Measurements from ENCODE around the gene SOD2.
"Not testable (repeated sequence)": the region's sequence is repeated elsewhere in the genome, so short reads cannot be mapped to it uniquely, and the experiment has no call there.

The SOD2 gene

DNA sequence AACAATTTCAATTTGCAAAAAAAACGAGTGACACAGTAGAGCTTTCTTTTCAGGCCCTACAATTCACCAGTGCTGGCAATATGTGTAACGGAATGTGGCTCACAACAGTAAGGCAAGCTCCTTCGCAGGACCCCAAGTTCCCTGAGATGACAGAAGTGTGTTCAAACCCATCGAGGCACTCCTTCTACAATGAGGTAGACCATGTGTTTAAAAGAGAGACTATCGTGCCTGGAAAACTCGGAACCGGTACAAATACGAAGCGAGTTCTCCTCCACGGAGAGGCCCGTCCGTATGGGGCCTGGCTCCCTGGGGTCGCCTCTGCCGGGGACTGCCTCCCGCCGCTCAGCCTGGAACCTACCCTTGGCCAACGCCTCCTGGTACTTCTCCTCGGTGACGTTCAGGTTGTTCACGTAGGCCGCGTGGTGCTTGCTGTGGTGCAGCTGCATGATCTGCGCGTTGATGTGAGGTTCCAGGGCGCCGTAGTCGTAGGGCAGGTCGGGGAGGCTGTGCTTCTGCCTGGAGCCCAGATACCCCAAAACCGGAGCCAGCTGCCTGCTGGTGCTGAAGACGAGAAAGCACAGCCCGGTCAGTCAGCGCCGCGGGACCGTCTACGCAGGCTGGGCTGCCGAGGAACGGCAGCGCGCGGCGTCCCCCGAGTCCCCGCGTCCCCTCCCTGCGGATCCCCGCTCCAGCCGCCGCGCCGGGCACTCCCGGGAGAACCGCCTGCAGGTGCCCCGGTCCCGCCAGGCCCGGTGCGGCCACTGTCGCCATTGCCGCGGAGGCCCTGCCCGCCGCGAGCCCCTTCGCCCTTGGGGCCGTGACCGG lies 526 bp downstream of the SOD2 start:
- H3K27ac ChIP-seq (ENCODE audit: low read depth, low read length): peak overlapping the region; percentile 54; the same call in 1 of the 2 replicates
- peak overlapping the region; percentile 97 for H3K9ac ChIP-seq (ENCODE audit: low read length)
- peaks cover 17% of the 10 kb centered on the region for H3K4me1 ChIP-seq (ENCODE audit: control insufficient read depth, insufficient read depth, low read length)
- no peaks in the 10 kb centered on the region for H3K27me3 ChIP-seq (ENCODE audit: control insufficient read depth, insufficient read depth, low read length)
- peak overlapping the region; percentile 93 for H3K4me3 ChIP-seq (ENCODE audit: low read depth, low read length)
- H3K9me3 ChIP-seq (ENCODE audit: control insufficient read depth, insufficient read depth, low read depth, low read length): no peaks in the 10 kb centered on the region
- peaks cover 17% of the 10 kb centered on the region for H3K36me3 ChIP-seq (ENCODE audit: control insufficient read depth, insufficient read depth, low read length)

DNA sequence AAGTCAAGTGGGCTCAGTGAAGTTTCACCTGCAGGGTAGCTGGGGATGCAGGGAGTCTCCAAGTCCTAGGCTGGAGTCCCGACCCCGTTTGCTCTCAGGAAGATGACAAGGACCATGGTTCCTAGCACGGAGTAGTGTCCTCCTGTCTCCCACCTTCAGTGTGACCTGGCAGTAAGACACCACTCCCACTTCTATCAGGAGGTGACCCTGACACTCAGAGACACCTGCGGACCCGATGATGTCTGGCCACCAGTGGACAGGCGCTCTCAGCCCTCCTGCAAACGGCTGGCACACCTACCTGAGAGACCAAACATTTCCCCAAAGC lies 1.1 kb downstream of the SOD2 start:
- peak overlapping the region; percentile 93 for H3K4me3 ChIP-seq (ENCODE audit: low read depth, low read length)
- peak overlapping the region; percentile 97 for H3K9ac ChIP-seq (ENCODE audit: low read length)
- peaks cover 17% of the 10 kb centered on the region for H3K4me1 ChIP-seq (ENCODE audit: control insufficient read depth, insufficient read depth, low read length)
- no peaks in the 10 kb centered on the region for H3K9me3 ChIP-seq (ENCODE audit: control insufficient read depth, insufficient read depth, low read depth, low read length)
- no peaks in the 10 kb centered on the region for H3K27me3 ChIP-seq (ENCODE audit: control insufficient read depth, insufficient read depth, low read length)
- H3K36me3 ChIP-seq (ENCODE audit: control insufficient read depth, insufficient read depth, low read length): peaks cover 23% of the 10 kb centered on the region
- H3K27ac ChIP-seq (ENCODE audit: low read depth, low read length): no peak overlapping the region

DNA sequence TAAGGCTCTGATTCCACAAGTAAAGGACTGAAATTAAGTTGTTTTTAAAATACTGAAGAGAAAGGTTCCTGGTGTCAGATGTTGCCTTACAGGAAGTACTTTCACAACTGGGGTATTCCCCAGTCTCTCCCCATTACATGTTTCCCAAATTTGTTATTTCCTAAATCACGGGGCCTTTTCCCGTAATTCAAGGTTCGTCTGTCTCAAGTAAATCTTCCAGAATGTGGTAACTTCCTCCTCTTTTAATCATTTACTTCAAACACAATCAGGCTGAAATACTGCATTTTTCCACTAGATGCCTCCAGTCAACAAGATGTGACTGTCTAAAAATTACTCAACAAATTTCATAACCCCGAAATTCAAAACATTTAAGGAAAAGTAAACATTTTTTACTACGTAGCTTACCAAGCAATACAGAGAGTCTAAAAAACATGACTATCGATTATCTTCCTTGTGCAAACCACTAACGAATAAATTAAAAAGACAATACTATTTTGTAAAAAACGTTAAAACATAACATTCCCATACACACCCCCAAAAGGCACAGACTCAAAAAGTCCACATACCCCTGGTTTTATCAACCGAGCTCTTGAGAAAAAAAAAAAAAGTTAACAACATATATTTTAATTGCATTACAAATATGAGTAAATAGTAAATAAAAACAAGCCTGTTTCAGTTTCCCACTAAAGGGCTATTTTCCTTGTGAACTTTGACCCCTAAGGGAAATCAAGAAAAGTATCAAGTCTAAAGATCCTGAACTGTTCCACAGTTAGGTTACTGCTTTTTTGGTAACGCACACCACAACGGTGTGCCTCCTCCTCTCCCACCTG lies 1.7 kb downstream of the SOD2 start:
- Histone ChIP-seq H3K4me1 (ENCODE audit: control insufficient read depth, insufficient read depth, low read length) (peaks cover 17% of the 10 kb centered on the region), H3K4me3 (ENCODE audit: low read depth, low read length) (peak overlapping the region; percentile 93), H3K27me3 (ENCODE audit: control insufficient read depth, insufficient read depth, low read length) (no peaks in the 10 kb centered on the region), H3K9ac (ENCODE audit: low read length) (no peak overlapping the region), H3K27ac (ENCODE audit: low read depth, low read length) (no peak overlapping the region), H3K9me3 (ENCODE audit: control insufficient read depth, insufficient read depth, low read depth, low read length) (no peaks in the 10 kb centered on the region), H3K36me3 (ENCODE audit: control insufficient read depth, insufficient read depth, low read length) (peaks cover 28% of the 10 kb centered on the region)

DNA sequence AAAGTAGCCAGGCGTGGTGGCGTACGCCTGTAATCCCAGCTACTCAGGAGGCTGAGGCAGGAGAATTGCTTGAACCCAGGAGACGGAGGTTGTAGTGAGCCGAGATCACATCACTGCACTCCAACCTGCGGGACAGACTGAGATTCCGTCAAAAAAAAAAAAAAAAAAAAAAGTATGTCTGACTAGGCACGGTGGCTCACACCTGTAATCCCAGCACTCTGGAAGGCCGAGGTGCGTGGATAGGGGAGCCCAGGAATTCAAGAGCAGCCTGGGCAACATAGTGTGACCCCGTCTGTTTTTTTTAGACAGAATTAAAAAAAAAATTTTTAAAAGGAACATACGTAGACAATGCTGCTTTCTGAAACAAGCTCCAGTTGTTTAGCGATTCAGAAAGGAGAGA lies 2.9 kb downstream of the SOD2 start:
- Histone ChIP-seq H3K36me3 (ENCODE audit: control insufficient read depth, insufficient read depth, low read length) (peaks cover 32% of the 10 kb centered on the region), H3K4me1 (ENCODE audit: control insufficient read depth, insufficient read depth, low read length) (peaks cover 17% of the 10 kb centered on the region)
- H3K27me3 ChIP-seq (ENCODE audit: control insufficient read depth, insufficient read depth, low read length); H3K9me3 ChIP-seq (ENCODE audit: control insufficient read depth, insufficient read depth, low read depth, low read length); H3K9ac ChIP-seq (ENCODE audit: low read length); H3K27ac ChIP-seq (ENCODE audit: low read depth, low read length); H3K4me3 ChIP-seq (ENCODE audit: low read depth, low read length): not testable (repeated sequence)

DNA sequence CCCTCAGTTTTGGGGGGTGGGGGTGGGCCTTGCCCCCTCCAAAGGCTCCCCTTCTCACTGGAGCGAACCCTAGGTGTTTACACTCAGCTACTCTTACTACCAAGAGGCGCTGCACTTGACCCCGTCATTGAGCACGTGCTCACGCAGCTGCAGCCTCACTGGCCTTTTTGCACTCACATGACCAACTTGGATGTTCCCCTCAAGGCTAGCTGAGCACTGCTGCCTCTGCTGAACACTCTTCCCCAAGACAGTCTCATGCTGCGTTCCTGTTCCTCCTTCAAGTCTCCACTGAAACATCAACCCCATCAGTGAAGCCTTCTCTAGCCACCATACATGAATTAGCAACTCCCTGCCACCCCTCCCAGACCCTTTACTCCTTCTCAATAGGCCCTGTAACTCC lies 4.0 kb downstream of the SOD2 start:
- peaks cover 14% of the 10 kb centered on the region for H3K4me1 ChIP-seq (ENCODE audit: control insufficient read depth, insufficient read depth, low read length)
- H3K27ac ChIP-seq (ENCODE audit: low read depth, low read length): no peak overlapping the region
- no peaks in the 10 kb centered on the region for H3K9me3 ChIP-seq (ENCODE audit: control insufficient read depth, insufficient read depth, low read depth, low read length)
- peaks cover 40% of the 10 kb centered on the region for H3K36me3 ChIP-seq (ENCODE audit: control insufficient read depth, insufficient read depth, low read length)
- H3K9ac ChIP-seq (ENCODE audit: low read length): no peak overlapping the region
- H3K27me3 ChIP-seq (ENCODE audit: control insufficient read depth, insufficient read depth, low read length): no peaks in the 10 kb centered on the region
- H3K4me3 ChIP-seq (ENCODE audit: low read depth, low read length): no peak overlapping the region

DNA sequence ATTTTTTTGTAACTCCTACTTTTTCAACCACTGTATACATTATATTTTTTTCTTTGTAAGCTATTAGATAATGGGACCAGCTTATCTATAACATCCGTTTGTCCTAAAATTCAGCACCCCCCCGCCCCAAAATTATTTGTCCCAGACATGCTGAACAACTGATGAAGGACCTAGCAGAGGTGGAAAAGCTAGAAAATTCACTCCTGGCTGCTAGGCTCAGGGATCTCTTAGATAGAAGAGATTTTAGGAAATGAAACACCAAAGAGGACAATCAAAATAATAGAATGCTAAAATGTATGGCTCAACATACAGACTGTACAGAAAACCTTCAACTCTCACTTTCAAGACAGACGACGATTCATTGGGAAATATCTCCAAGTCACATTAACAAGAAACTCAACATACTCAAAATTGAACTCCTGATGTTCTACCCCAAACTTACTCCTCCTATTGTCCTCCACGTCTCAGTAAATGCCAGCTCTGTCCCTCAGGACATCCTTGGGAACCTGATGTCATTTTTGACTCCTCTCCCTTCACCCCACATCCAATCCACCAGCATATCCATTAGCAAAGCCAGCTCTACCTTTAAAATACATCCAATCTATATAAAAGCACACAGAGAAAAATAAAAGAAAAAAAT lies 4.7 kb downstream of the SOD2 start:
- Histone ChIP-seq H3K4me1 (ENCODE audit: control insufficient read depth, insufficient read depth, low read length) (peaks cover 11% of the 10 kb centered on the region), H3K27me3 (ENCODE audit: control insufficient read depth, insufficient read depth, low read length) (no peaks in the 10 kb centered on the region), H3K27ac (ENCODE audit: low read depth, low read length) (no peak overlapping the region), H3K4me3 (ENCODE audit: low read depth, low read length) (no peak overlapping the region), H3K9me3 (ENCODE audit: control insufficient read depth, insufficient read depth, low read depth, low read length) (no peaks in the 10 kb centered on the region), H3K9ac (ENCODE audit: low read length) (no peak overlapping the region), H3K36me3 (ENCODE audit: control insufficient read depth, insufficient read depth, low read length) (peaks cover 46% of the 10 kb centered on the region)

DNA sequence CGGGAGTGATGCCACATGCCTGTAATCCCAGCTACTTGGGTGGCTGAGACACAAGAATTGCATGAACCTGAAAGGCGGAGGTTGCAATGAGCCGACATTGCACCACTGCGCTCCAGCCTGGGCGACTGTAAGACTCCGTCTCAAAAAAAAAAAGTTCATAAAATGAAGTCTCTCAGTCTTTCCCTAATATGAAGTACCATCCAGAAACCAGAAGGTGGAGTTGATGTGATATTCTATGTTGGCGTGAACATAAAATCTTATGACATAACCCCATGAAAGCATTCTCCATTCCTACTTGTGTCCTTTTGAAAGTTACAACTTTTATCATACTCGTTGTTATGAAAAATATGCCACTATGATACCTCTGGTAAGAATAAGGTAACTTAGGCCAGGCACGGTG lies 5.7 kb downstream of the SOD2 start:
- H3K36me3 ChIP-seq (ENCODE audit: control insufficient read depth, insufficient read depth, low read length): peaks cover 51% of the 10 kb centered on the region
- no peaks in the 10 kb centered on the region for H3K27me3 ChIP-seq (ENCODE audit: control insufficient read depth, insufficient read depth, low read length)
- no peaks in the 10 kb centered on the region for H3K9me3 ChIP-seq (ENCODE audit: control insufficient read depth, insufficient read depth, low read depth, low read length)
- no peak overlapping the region for H3K4me3 ChIP-seq (ENCODE audit: low read depth, low read length)
- H3K27ac ChIP-seq (ENCODE audit: low read depth, low read length): no peak overlapping the region
- H3K9ac ChIP-seq (ENCODE audit: low read length): no peak overlapping the region
- peaks cover 10% of the 10 kb centered on the region for H3K4me1 ChIP-seq (ENCODE audit: control insufficient read depth, insufficient read depth, low read length)

DNA sequence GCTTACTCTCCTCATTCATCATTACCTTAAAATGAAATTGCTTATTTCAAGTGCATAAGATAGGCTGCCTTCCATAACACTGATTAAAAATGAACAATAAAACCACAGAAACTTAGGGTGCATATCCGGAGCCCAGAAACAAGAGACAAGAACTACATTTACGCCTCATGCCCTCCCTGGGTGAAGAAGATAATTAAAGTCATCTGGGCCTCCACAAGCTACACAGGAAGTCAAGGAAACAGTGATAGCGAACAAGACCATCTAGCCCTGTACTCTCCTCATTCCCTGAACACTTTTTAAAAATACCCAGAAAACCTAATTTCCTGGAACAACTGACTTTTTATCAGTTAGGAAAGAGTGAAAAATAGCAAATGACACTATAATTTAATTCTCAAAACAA lies 6.3 kb downstream of the SOD2 start:
- H3K36me3 ChIP-seq (ENCODE audit: control insufficient read depth, insufficient read depth, low read length): peaks cover 54% of the 10 kb centered on the region
- no peak overlapping the region for H3K9ac ChIP-seq (ENCODE audit: low read length)
- H3K27ac ChIP-seq (ENCODE audit: low read depth, low read length): no peak overlapping the region
- H3K9me3 ChIP-seq (ENCODE audit: control insufficient read depth, insufficient read depth, low read depth, low read length): no peaks in the 10 kb centered on the region
- no peak overlapping the region for H3K4me3 ChIP-seq (ENCODE audit: low read depth, low read length)
- no peaks in the 10 kb centered on the region for H3K27me3 ChIP-seq (ENCODE audit: control insufficient read depth, insufficient read depth, low read length)
- peaks cover 4% of the 10 kb centered on the region for H3K4me1 ChIP-seq (ENCODE audit: control insufficient read depth, insufficient read depth, low read length)

DNA sequence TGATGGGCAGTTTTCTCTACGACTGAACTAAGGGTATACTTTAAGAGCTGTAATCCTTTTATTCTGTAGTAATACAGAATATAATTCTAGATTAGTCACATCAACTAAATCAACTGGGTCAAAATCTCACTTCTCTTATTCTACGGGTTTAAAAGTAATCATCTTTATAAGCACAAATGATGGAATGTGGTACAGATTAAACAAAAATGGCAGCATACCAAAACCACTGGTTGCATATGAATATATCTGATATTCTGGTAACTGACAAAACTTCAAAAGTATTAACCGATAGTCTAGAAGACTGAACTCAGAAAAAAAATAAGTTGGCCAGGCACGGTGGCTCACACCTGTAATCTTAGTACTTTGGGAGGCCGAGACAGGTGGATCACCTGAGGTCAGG lies 7.0 kb downstream of the SOD2 start:
- Histone ChIP-seq H3K4me3 (ENCODE audit: low read depth, low read length) (no peak overlapping the region), H3K4me1 (ENCODE audit: control insufficient read depth, insufficient read depth, low read length) (no peaks in the 10 kb centered on the region), H3K27me3 (ENCODE audit: control insufficient read depth, insufficient read depth, low read length) (no peaks in the 10 kb centered on the region), H3K9me3 (ENCODE audit: control insufficient read depth, insufficient read depth, low read depth, low read length) (no peaks in the 10 kb centered on the region), H3K9ac (ENCODE audit: low read length) (no peak overlapping the region), H3K27ac (ENCODE audit: low read depth, low read length) (no peak overlapping the region), H3K36me3 (ENCODE audit: control insufficient read depth, insufficient read depth, low read length) (peaks cover 60% of the 10 kb centered on the region)

DNA sequence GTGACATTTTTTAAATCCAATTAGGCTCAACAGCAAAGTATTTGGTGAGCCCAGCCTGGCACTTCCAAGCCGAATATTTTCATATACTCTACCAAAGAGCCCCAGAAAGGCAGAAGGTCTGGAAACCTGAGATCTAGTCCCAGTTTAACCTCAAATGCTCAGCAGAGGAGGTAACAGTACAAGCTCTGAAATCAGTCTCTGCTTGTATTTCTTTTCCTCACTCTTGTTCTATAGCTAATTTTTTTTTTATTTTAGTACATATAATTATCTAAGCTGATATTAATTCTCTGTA lies 9.1 kb downstream of the SOD2 start:
- Histone ChIP-seq H3K36me3 (ENCODE audit: control insufficient read depth, insufficient read depth, low read length) (peaks cover 54% of the 10 kb centered on the region), H3K9ac (ENCODE audit: low read length) (no peak overlapping the region), H3K27me3 (ENCODE audit: control insufficient read depth, insufficient read depth, low read length) (no peaks in the 10 kb centered on the region), H3K4me3 (ENCODE audit: low read depth, low read length) (no peak overlapping the region), H3K9me3 (ENCODE audit: control insufficient read depth, insufficient read depth, low read depth, low read length) (no peaks in the 10 kb centered on the region), H3K4me1 (ENCODE audit: control insufficient read depth, insufficient read depth, low read length) (no peaks in the 10 kb centered on the region), H3K27ac (ENCODE audit: low read depth, low read length) (no peak overlapping the region)

DNA sequence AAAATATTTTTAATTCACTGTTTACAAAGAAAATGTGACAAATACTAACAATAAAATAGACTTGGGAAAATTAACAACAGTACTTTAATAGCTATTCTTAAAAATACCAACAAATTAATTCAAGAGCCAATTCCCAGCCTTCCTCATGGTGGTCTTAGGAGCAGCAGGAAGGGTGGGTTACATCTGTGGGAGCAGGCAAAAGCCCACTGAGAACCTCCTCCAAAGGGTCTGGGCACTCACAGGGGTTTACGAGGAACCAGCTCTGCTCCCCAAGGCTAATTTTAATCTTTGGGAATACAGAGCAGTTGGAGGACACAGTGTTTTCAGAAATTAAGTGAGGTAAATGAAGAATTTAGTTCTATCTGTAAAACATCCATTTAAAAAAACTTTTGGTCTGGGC lies 10.2 kb downstream of the SOD2 start:
- Histone ChIP-seq H3K9me3 (ENCODE audit: control insufficient read depth, insufficient read depth, low read depth, low read length) (no peaks in the 10 kb centered on the region), H3K4me1 (ENCODE audit: control insufficient read depth, insufficient read depth, low read length) (no peaks in the 10 kb centered on the region), H3K27ac (ENCODE audit: low read depth, low read length) (no peak overlapping the region), H3K36me3 (ENCODE audit: control insufficient read depth, insufficient read depth, low read length) (peaks cover 53% of the 10 kb centered on the region), H3K9ac (ENCODE audit: low read length) (no peak overlapping the region), H3K27me3 (ENCODE audit: control insufficient read depth, insufficient read depth, low read length) (no peaks in the 10 kb centered on the region), H3K4me3 (ENCODE audit: low read depth, low read length) (no peak overlapping the region)
